IMR-90 (cell line): ENCODE results near the gene GTF3C1.
A peak's percentile ranks its signal among the peaks of the same experiment; 100 is the strongest.

Experiments used
- BHLHE40 ChIP-seq: fragments of 150-350 bp; IDR thresholded peaks from 2 replicates; pipeline ENCODE4 v1.6.1; 2016; ENCODE audit warnings: mild to moderate bottlenecking, low read depth, low read length
- CHD1 ChIP-seq: IDR thresholded peaks from 2 replicates; pipeline ENCODE4 v1.6.1; 2012; ENCODE audit warnings: low read depth, low read length, improper control_type of control experiment
- CTCF ChIP-seq: conservative IDR thresholded peaks from 2 replicates; pipeline ENCODE4 v1.5.1; 2012; ENCODE audit warnings: mild to moderate bottlenecking, low read depth, low read length, improper control_type of control experiment
- FOS ChIP-seq: fragments of 150-350 bp; IDR thresholded peaks from 2 replicates; pipeline ENCODE4 v1.6.1; 2016; ENCODE audit warnings: low read depth, low read length
- POLR2A ChIP-seq: IDR thresholded peaks from 2 replicates; pipeline ENCODE4 v1.6.1; 2012; ENCODE audit warnings: mild to moderate bottlenecking, low read depth, low read length
- RAD21 ChIP-seq: IDR thresholded peaks from 2 replicates; pipeline ENCODE4 v1.6.1; 2012; ENCODE audit warnings: low read length, improper control_type of control experiment
- RFX5 ChIP-seq: IDR thresholded peaks from 2 replicates; pipeline ENCODE4 v1.8.0; 2012; ENCODE audit warnings: low read depth, mild to moderate bottlenecking, low read length, moderate library complexity
- SMC3 ChIP-seq: fragments of 150-350 bp; IDR thresholded peaks from 2 replicates; pipeline ENCODE4 v1.6.1; 2016; ENCODE audit warnings: low read depth, mild to moderate bottlenecking, antibody characterized with exemption, low read length, moderate library complexity
- USF2 ChIP-seq: fragments of 150-350 bp; IDR thresholded peaks from 2 replicates; pipeline ENCODE4 v1.6.1; 2017; ENCODE audit warnings: mild to moderate bottlenecking, antibody characterized with exemption, low read length, low read depth

- TF ChIP-seq CTCF (no peak), FOS (0 out of 2 replicates have a peak, but pooled peaks have one; percentile 6), BHLHE40 (no peak), RFX5 (peak; percentile 47; the same call in 1 of the 2 replicates), CHD1 (no peak), SMC3 (no peak), POLR2A (peak; percentile 96), USF2 (no peak), RAD21 (no peak)
Observed at GRCh38 chr16:27549746-27550581, at the start of gene GTF3C1, which contains the start of gene KATNIP.
